ENCODE results near the gene ELAVL2.
"Not testable (repeated sequence)": the region's sequence is repeated elsewhere in the genome, so short reads cannot be mapped to it uniquely, and the experiment has no call there.

ELAVL2 gene

GRCh38 chr9:23769307-23769935, 56.6 kb downstream of the ELAVL2 start:
- DNase-seq: no peak

GRCh38 chr9:23768861-23769260, 57.2 kb downstream of the ELAVL2 start:
- no peak for DNase-seq

- DNase-seq: no peak
Observed at GRCh38 chr9:23766613-23767012, 59.4 kb downstream of the ELAVL2 start.

- DNase-seq: no peak
Observed at GRCh38 chr9:23765561-23765960, 60.5 kb downstream of the ELAVL2 start.

GRCh38 chr9:23764219-23764618, 61.8 kb downstream of the ELAVL2 start:
- DNase-seq: no peak

GRCh38 chr9:23754551-23754950, 71.5 kb downstream of the ELAVL2 start:
- no peak for DNase-seq

GRCh38 chr9:23752859-23753258, 73.2 kb downstream of the ELAVL2 start:
- no peak for DNase-seq

- no peak for DNase-seq
Observed at GRCh38 chr9:23751633-23752032, 74.4 kb downstream of the ELAVL2 start.

- DNase-seq: no peak
Observed at GRCh38 chr9:23750808-23751207, 75.2 kb downstream of the ELAVL2 start.

GRCh38 chr9:23747088-23748075, 78.7 kb downstream of the ELAVL2 start:
- DNase-seq: no peak

- DNase-seq: no peak
Observed at GRCh38 chr9:23746317-23746716, 79.7 kb downstream of the ELAVL2 start.

- DNase-seq: no peak
Observed at GRCh38 chr9:23743036-23743435, 83.0 kb downstream of the ELAVL2 start.

- no peak for DNase-seq
Observed at GRCh38 chr9:23741351-23741750, 84.7 kb downstream of the ELAVL2 start.

GRCh38 chr9:23740531-23740930, 85.5 kb downstream of the ELAVL2 start:
- no peak for DNase-seq

- no peak for DNase-seq
Observed at GRCh38 chr9:23739753-23740152, 86.3 kb downstream of the ELAVL2 start.

GRCh38 chr9:23736293-23736692, 89.7 kb downstream of the ELAVL2 start:
- DNase-seq: no peak

GRCh38 chr9:23733495-23734078, 92.5 kb downstream of the ELAVL2 start:
- no peak for DNase-seq

GRCh38 chr9:23731353-23731752, 94.7 kb downstream of the ELAVL2 start:
- no peak for DNase-seq

- no peak for DNase-seq
Observed at GRCh38 chr9:23730364-23730763, 95.7 kb downstream of the ELAVL2 start.

- DNase-seq: no peak
Observed at GRCh38 chr9:23728736-23729135, 97.3 kb downstream of the ELAVL2 start.

- DNase-seq: no peak
Observed at GRCh38 chr9:23725279-23725946, 100.6 kb downstream of the ELAVL2 start.

- DNase-seq: no peak
Observed at GRCh38 chr9:23723672-23724071, 102.4 kb downstream of the ELAVL2 start.

GRCh38 chr9:23723048-23723447, 103.0 kb downstream of the ELAVL2 start:
- not testable (repeated sequence) for DNase-seq

Data from AML-193 (cell line).